Ramos (cell line): ENCODE data around the gene KLF1.

Experiments
- in situ Hi-C: fragments of 300-500 bp; cut with MboI; formaldehyde crosslinking; loops from one replicate; pipeline ENCODE4 v1.14.3; 2022; ENCODE audit warnings: low sequenced_read_pairs; ENCODE audit not compliant: unreplicated experiment

Gene KLF1

GRCh38 chr19:12868540-12869112 is 18.4 kb downstream of the KLF1 start:
- in situ Hi-C loops: no loop called here

GRCh38 chr19:12867120-12868099 is 19.6 kb downstream of the KLF1 start:
- in situ Hi-C loops: no loop called here

- in situ Hi-C loops: no loop called here
Observed at GRCh38 chr19:12866416-12867119, 20.4 kb downstream of the KLF1 start.

- in situ Hi-C loops: no loop called here
Observed at GRCh38 chr19:12865746-12866415, 21.1 kb downstream of the KLF1 start.

GRCh38 chr19:12864721-12865715 is 22.0 kb downstream of the KLF1 start:
- in situ Hi-C loops: no loop called here

GRCh38 chr19:12864143-12864542 is 22.9 kb downstream of the KLF1 start:
- in situ Hi-C loops: no loop called here

DNA sequence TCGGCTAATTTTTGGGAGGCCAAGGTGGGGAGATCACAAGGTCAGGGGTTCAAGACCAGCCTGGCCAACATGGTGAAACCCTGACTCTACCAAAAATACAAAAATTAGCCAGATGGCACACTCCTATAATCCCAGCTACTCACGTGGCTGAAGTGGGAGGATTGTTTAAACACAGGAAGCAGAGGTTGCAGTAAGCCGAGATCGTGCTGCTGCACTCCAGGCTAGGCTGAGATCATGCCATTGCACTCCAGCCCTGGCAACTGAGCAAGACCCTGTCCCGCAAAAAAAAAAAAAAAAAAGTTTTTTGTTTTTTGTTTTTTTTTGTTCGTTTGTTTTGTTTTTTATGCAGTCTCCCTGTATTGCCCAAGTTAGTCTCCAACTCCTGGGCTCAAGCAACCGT is 27.5 kb downstream of the KLF1 start:
- in situ Hi-C loops: no loop called here

DNA sequence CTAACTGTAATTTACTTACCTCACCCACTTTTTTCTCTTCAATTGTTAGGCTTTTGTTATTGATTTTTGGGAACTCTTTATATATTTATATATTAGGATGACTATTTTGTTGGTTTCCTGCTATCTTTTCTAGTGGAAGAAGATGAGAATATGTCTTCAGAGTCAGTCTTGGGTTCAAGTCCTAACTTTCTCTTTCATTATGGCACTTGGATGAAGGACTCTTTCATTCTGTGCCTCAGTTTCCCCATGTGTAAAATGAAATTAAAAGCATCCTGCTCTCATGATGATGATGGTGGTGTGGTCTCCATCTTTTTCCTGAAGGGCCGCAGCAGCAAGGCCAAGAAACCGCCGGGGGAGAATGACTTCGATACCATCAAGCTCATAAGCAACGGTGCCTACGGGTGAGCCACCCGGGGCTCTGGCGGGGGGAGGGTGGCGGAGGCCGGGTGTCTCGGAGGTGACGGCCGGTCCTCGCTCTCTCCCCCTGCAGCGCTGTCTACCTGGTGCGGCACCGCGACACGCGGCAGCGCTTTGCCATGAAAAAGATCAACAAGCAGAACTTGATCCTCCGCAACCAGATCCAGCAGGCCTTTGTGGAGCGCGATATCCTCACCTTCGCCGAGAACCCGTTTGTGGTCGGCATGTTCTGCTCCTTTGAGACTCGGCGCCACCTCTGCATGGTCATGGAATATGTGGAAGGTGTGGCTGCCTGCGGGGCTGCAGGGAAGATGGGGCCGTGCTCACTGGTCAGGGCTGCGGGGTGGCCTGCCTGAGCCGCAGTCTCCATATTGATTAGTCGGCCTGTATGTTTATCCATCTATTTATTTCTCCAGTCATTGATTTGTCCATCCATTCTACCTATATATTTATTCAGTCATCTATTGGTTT is 28.7 kb downstream of the KLF1 start:
- in situ Hi-C loops: no loop called here

GRCh38 chr19:12856653-12857052 is 30.3 kb downstream of the KLF1 start:
- in situ Hi-C loops: no loop called here

- in situ Hi-C loops: loop anchor here (5.0 kb wide), 1 partner anchor 85 kb away; no protein-coding TSS in a partner anchor
Observed at GRCh38 chr19:12847159-12848139, 39.6 kb downstream of the KLF1 start.

- in situ Hi-C loops: loop anchor here (5.0 kb wide), 1 partner anchor 84 kb away; no protein-coding TSS in a partner anchor
Observed at GRCh38 chr19:12846613-12847012, 40.4 kb downstream of the KLF1 start.

DNA sequence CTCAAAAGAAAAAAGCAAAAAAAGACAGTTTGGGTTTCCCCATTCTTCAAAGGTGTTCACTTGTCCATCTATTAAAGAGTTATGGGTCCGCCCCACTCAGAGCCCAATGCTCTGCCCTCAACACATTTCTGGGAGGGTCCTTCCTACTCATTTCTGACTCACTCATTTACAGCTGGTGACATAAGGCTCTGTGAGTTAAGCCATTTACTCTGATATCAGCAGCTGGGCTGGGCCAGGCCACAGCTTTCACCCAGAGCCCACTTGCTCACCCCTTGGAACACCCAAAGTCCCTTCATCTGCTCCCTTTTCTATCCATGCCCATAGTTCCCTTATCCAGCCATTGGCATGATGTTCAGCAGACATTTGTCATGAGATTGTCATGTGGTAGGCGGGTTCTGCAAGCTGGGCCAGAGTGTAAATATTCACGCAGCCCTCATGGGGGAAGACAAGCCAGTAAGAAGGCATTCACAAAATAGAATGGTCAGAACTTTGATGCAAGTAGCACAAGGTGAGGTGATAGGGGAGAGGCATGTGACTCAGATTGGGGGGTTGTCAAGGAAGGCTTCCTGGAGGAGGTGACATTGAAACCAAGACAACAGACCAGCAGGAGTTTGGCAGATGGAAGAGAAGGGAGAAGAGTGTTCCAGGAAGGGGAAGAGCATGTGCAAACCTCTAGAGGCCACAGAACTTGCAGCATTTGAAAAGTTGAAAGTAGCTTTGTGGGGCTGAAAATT is 42.8 kb downstream of the KLF1 start:
- in situ Hi-C loops: no loop called here

DNA sequence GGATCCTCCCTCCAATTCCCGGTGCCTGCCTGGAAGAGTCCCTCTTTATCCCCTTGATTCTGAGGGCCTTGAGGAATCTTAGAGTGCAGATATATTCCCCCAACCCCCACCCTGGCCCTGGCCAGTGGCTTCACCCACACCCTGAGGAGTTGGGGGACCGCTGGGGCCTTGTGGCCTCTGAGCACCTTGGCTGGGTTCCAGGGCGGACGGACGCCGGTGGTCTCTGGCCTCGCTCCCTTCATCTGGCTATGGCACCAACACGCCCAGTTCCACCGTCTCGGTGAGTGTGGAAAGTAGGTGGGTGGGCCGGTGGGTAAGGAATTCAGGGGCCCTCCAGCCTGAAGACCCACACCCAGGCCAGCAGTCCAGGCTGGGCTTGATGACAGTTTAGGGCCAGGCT is 43.7 kb downstream of the KLF1 start:
- in situ Hi-C loops: no loop called here

DNA sequence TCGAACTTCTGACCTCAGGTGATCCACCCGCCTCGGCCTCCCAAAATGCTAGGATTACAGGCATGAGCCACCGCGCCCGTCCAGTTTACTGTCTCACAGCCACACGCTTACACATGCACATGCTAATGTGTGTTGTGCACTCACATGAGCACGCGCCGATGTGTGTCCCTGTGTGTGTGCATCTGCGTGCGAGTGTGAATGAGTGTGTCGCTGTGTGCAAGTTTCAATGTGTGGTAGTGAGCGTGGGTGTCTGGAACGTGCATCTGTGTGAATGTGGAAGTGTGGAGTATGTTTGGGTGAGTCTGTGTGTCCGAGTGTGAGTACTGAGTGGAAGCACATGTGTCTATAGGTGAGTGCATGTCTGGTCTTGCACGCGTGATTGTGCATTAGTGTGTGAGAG is 44.5 kb downstream of the KLF1 start:
- in situ Hi-C loops: no loop called here

DNA sequence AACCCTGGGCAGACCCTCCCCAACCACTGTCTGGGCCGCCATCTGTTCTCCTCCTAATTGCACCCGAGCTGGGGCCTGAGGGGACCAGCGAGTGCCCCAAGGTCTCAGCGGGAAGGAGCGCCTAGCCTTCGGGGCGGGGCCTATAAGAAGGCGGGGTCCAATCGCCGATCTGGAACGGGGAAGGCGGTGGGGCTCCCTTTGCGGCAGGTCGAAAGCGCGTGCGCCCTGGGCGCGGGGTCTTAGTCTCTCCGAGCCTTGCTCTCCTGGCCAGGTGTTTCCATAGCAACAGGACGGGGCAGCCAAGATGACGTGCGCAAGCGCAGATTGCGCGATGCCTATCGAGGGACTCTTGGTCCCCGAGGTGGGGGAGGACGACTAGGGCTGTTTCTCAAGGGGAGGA is 45.9 kb downstream of the KLF1 start:
- in situ Hi-C loops: no loop called here
